Measurements from ENCODE around the gene ZNF667.

The ZNF667 gene

DNA sequence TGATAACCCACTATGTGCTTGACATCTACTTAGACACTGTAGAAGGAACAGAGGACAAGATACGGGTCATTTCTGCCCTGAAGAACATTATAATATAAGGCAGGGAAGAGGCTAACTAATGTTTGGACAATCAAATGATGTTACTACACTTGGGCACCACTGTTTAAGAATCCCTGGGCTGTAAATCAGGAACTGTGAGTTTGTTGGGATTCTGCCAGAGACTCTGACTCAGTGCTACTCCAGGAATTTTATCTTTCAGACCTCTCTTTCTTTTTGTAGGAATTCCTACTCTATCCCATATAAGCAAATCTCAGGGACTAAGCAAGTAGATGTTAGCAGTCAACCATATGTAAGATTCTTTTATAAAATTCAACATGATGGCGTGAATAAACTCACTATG is 27.4 kb upstream of the ZNF667 start:
- TF ChIP-seq CTCF (IDR thresholded peaks at IDR 0.05; ENCODE audit: poor library complexity, severe bottlenecking): no peak
- Histone ChIP-seq H3K27ac (ENCODE audit: poor library complexity, severe bottlenecking) (no peak overlapping the region), H3K27me3 (ENCODE audit: insufficient read depth, poor library complexity, severe bottlenecking) (no peaks in the 10 kb centered on the region), H3K4me1 (ENCODE audit: insufficient read depth, poor library complexity, severe bottlenecking) (no peaks in the 10 kb centered on the region), H3K9me3 (ENCODE audit: severe bottlenecking) (peaks cover 3% of the 10 kb centered on the region), H3K36me3 (ENCODE audit: low read depth) (no peaks in the 10 kb centered on the region), H3K4me3 (ENCODE audit: severe bottlenecking) (no peak overlapping the region)
- ATAC-seq (ENCODE audit: low read depth) (no peak), DNase-seq (ENCODE audit: low spot score) (no peak)

GRCh38 chr19:56491399-56491798 is 14.3 kb upstream of the ZNF667 start:
- ATAC-seq (ENCODE audit: low read depth) (no peak), DNase-seq (ENCODE audit: low spot score) (no peak)
- H3K4me3 ChIP-seq (ENCODE audit: severe bottlenecking): no peak overlapping the region
- TF ChIP-seq CTCF (IDR thresholded peaks at IDR 0.05; ENCODE audit: poor library complexity, severe bottlenecking): no peak
- peaks cover 2% of the 10 kb centered on the region for H3K9me3 ChIP-seq (ENCODE audit: severe bottlenecking)
- H3K4me1 ChIP-seq (ENCODE audit: insufficient read depth, poor library complexity, severe bottlenecking): no peaks in the 10 kb centered on the region
- no peaks in the 10 kb centered on the region for H3K27me3 ChIP-seq (ENCODE audit: insufficient read depth, poor library complexity, severe bottlenecking)
- H3K27ac ChIP-seq (ENCODE audit: poor library complexity, severe bottlenecking): no peak overlapping the region
- H3K36me3 ChIP-seq (ENCODE audit: low read depth): no peaks in the 10 kb centered on the region

- no peaks in the 10 kb centered on the region for H3K4me1 ChIP-seq (ENCODE audit: insufficient read depth, poor library complexity, severe bottlenecking)
- no peaks in the 10 kb centered on the region for H3K9me3 ChIP-seq (ENCODE audit: severe bottlenecking)
- TF ChIP-seq CTCF (IDR thresholded peaks at IDR 0.05; ENCODE audit: poor library complexity, severe bottlenecking): no peak
- DNase-seq (ENCODE audit: low spot score): peak; percentile 80
- H3K36me3 ChIP-seq (ENCODE audit: low read depth): no peaks in the 10 kb centered on the region
- ATAC-seq (ENCODE audit: low read depth): peak; percentile 88
- peak overlapping the region; percentile 36 for H3K4me3 ChIP-seq (ENCODE audit: severe bottlenecking)
- H3K27ac ChIP-seq (ENCODE audit: poor library complexity, severe bottlenecking): peak overlapping the region; percentile 38
- H3K27me3 ChIP-seq (ENCODE audit: insufficient read depth, poor library complexity, severe bottlenecking): no peaks in the 10 kb centered on the region
Observed at GRCh38 chr19:56477429-56478338, 539 bp upstream of the ZNF667 start.

- Histone ChIP-seq H3K4me1 (ENCODE audit: insufficient read depth, poor library complexity, severe bottlenecking) (no peaks in the 10 kb centered on the region), H3K27ac (ENCODE audit: poor library complexity, severe bottlenecking) (no peak overlapping the region), H3K9me3 (ENCODE audit: severe bottlenecking) (peaks cover 10% of the 10 kb centered on the region), H3K27me3 (ENCODE audit: insufficient read depth, poor library complexity, severe bottlenecking) (no peaks in the 10 kb centered on the region), H3K36me3 (ENCODE audit: low read depth) (no peaks in the 10 kb centered on the region), H3K4me3 (ENCODE audit: severe bottlenecking) (no peak overlapping the region)
- DNase-seq (ENCODE audit: low spot score) (no peak), ATAC-seq (ENCODE audit: low read depth) (no peak)
- TF ChIP-seq CTCF (IDR thresholded peaks at IDR 0.05; ENCODE audit: poor library complexity, severe bottlenecking): no peak
Observed at GRCh38 chr19:56476093-56476492, 1.1 kb downstream of the ZNF667 start.

- Histone ChIP-seq H3K4me3 (ENCODE audit: severe bottlenecking) (no peak overlapping the region), H3K9me3 (ENCODE audit: severe bottlenecking) (peaks cover 14% of the 10 kb centered on the region), H3K4me1 (ENCODE audit: insufficient read depth, poor library complexity, severe bottlenecking) (no peaks in the 10 kb centered on the region), H3K27me3 (ENCODE audit: insufficient read depth, poor library complexity, severe bottlenecking) (no peaks in the 10 kb centered on the region), H3K27ac (ENCODE audit: poor library complexity, severe bottlenecking) (no peak overlapping the region), H3K36me3 (ENCODE audit: low read depth) (no peaks in the 10 kb centered on the region)
- no peak for DNase-seq (ENCODE audit: low spot score)
- TF ChIP-seq CTCF (IDR thresholded peaks at IDR 0.05; ENCODE audit: poor library complexity, severe bottlenecking): no peak
- ATAC-seq (ENCODE audit: low read depth): no peak
Observed at GRCh38 chr19:56474308-56474707, 2.8 kb downstream of the ZNF667 start.
